HEK293 (cell line): Measurements from ENCODE around the gene ELMO1.

Experiments used
- CTCF ChIA-PET: fragments of 350-600 bp; formaldehyde crosslinking; extraction: SDS; loops from one replicate; lab custom pipeline; 2021; ENCODE audit warnings: antibody characterized with exemption; lab: Yijun Ruan, JAX
- POLR2A ChIA-PET: fragments of 300-600 bp; formaldehyde crosslinking; extraction: SDS; loops from one replicate; lab custom pipeline; 2020; ENCODE audit warnings: antibody characterized with exemption, inconsistent platforms; lab: Yijun Ruan, JAX
- H3K27ac ChIP-seq: fragments of 200-500 bp; sonication (Bioruptor generic); 2 replicates; pipeline ENCODE4 v1.5.1; 2014; ENCODE audit warnings: low read depth, low read length, control low read depth, inconsistent platforms; ENCODE audit errors: extremely low read depth
- H3K36me3 ChIP-seq, 2 experiments: fragments of 200-500 bp in 1 of 2; sonication (Bioruptor generic) in 1 of 2; 1 replicate in 1 of 2; 2 replicates in 1 of 2; pipeline ENCODE4 v1.5.1; 2014 to 2017; ENCODE audit warnings: inconsistent platforms in 2 of 2, low read length in 2 of 2; ENCODE audit not compliant: control insufficient read depth in 2 of 2, insufficient read depth in 1 of 2
- H3K4me1 ChIP-seq: fragments of 200-500 bp; sonication (Bioruptor generic); 2 replicates; pipeline ENCODE4 v1.5.1; 2014; ENCODE audit warnings: mild to moderate bottlenecking, low read length, inconsistent platforms; ENCODE audit not compliant: control insufficient read depth, insufficient read depth
- H3K4me3 ChIP-seq: 2 replicates; pipeline ENCODE4 v1.5.1; 2011; ENCODE audit warnings: low read depth, mild to moderate bottlenecking, control low read depth, low read length, moderate library complexity
- H3K9me3 ChIP-seq: fragments of 200-500 bp; sonication (Bioruptor generic); 2 replicates; pipeline ENCODE4 v1.5.1; 2014; ENCODE audit warnings: low read depth, low read length, inconsistent platforms; ENCODE audit not compliant: control insufficient read depth, insufficient read depth
- IKZF3 ChIP-seq: fragments of 450-650 bp; IDR thresholded peaks from 2 replicates; pipeline ENCODE4 v1.5.0; 2018; ENCODE audit warnings: missing biosample characterization, mild to moderate bottlenecking, missing genetic modification characterization, moderate library complexity
- KLF16 ChIP-seq: fragments of 450-650 bp; formaldehyde crosslinking; IDR thresholded peaks from 2 replicates; pipeline ENCODE4 v1.5.1; 2017; ENCODE audit warnings: missing biosample characterization, missing genetic modification characterization
- SP2 ChIP-seq: fragments of 450-650 bp; formaldehyde crosslinking; IDR thresholded peaks from 2 replicates; pipeline ENCODE4 v1.5.1; 2016; ENCODE audit warnings: missing biosample characterization, missing genetic modification characterization
- ZNF10 ChIP-seq: fragments of 450-650 bp; formaldehyde crosslinking; IDR thresholded peaks from 2 replicates; pipeline ENCODE4 v1.5.1; 2017; ENCODE audit warnings: missing biosample characterization, missing genetic modification characterization
- ZNF133 ChIP-seq: fragments of 450-650 bp; formaldehyde crosslinking; IDR thresholded peaks from 2 replicates; pipeline ENCODE4 v1.5.1; 2016; ENCODE audit warnings: missing biosample characterization, missing genetic modification characterization
- ZNF146 ChIP-seq: fragments of 450-650 bp; formaldehyde crosslinking; IDR thresholded peaks from 2 replicates; pipeline ENCODE4 v1.5.1; 2016; ENCODE audit warnings: missing biosample characterization, missing genetic modification characterization
- ZNF214 ChIP-seq: fragments of 450-650 bp; formaldehyde crosslinking; IDR thresholded peaks from 2 replicates; pipeline ENCODE4 v1.5.1; 2017; ENCODE audit warnings: missing biosample characterization, mild to moderate bottlenecking, missing genetic modification characterization, borderline replicate concordance
- ZNF23 ChIP-seq: fragments of 450-650 bp; formaldehyde crosslinking; IDR thresholded peaks from 2 replicates; pipeline ENCODE4 v1.5.1; 2016; ENCODE audit warnings: missing biosample characterization, missing genetic modification characterization, borderline replicate concordance
- ZNF274 ChIP-seq, 2 experiments: fragments of 200-500 bp in 1 of 2; fragments of 450-650 bp in 1 of 2; sonication (Bioruptor generic) in 1 of 2; formaldehyde crosslinking in 1 of 2; IDR thresholded peaks; 2 replicates each; pipeline versions ENCODE4 v1.5.1 to v1.6.1; 2014 to 2016; ENCODE audit warnings: borderline replicate concordance in 1 of 2, inconsistent platforms in 1 of 2, low read length in 1 of 2, missing biosample characterization in 1 of 2, missing genetic modification characterization in 1 of 2
- ZNF354C ChIP-seq: fragments of 450-650 bp; formaldehyde crosslinking; IDR thresholded peaks from 2 replicates; pipeline ENCODE4 v1.5.1; 2016; ENCODE audit warnings: missing biosample characterization, missing genetic modification characterization, low read depth, borderline replicate concordance
- ZNF37A ChIP-seq: fragments of 450-650 bp; IDR thresholded peaks from 2 replicates; pipeline ENCODE4 v1.5.1; 2018; ENCODE audit warnings: missing biosample characterization, missing genetic modification characterization
- ZNF548 ChIP-seq: fragments of 450-650 bp; formaldehyde crosslinking; IDR thresholded peaks from 2 replicates; pipeline ENCODE4 v1.5.1; 2016; ENCODE audit warnings: missing biosample characterization, missing genetic modification characterization
- ZNF660 ChIP-seq: fragments of 450-650 bp; IDR thresholded peaks from 2 replicates; pipeline ENCODE4 v1.5.1; 2018; ENCODE audit warnings: missing biosample characterization, mild to moderate bottlenecking, missing genetic modification characterization
- ZNF677 ChIP-seq: fragments of 450-650 bp; IDR thresholded peaks from 2 replicates; pipeline ENCODE4 v1.5.0; 2018; ENCODE audit warnings: missing biosample characterization, mild to moderate bottlenecking, missing genetic modification characterization, moderate library complexity
- ZSCAN30 ChIP-seq: fragments of 450-650 bp; IDR thresholded peaks from 2 replicates; pipeline ENCODE4 v1.5.1; 2018; ENCODE audit warnings: missing biosample characterization, mild to moderate bottlenecking, missing genetic modification characterization, moderate library complexity
- TF ChIP-seq, protein P1 (sequence below): fragments of 450-650 bp; formaldehyde crosslinking; IDR thresholded peaks from 2 replicates; pipeline ENCODE4 v1.5.1; 2016; ENCODE audit warnings: missing biosample characterization, missing genetic modification characterization, borderline replicate concordance
- TF ChIP-seq, protein P2 (sequence below): fragments of 450-650 bp; formaldehyde crosslinking; IDR thresholded peaks from 2 replicates; pipeline ENCODE4 v1.5.1; 2016; ENCODE audit warnings: missing biosample characterization, missing genetic modification characterization, low read depth
- TF ChIP-seq, protein P3 (sequence below): fragments of 450-650 bp; IDR thresholded peaks from 2 replicates; pipeline ENCODE4 v1.5.1; 2018; ENCODE audit warnings: missing biosample characterization, missing genetic modification characterization
- TF ChIP-seq, protein P4 (sequence below): fragments of 450-650 bp; formaldehyde crosslinking; conservative IDR thresholded peaks from 2 replicates; pipeline ENCODE4 v1.5.1; 2016; ENCODE audit warnings: low read depth, missing biosample characterization, missing genetic modification characterization

Gene ELMO1

DNA sequence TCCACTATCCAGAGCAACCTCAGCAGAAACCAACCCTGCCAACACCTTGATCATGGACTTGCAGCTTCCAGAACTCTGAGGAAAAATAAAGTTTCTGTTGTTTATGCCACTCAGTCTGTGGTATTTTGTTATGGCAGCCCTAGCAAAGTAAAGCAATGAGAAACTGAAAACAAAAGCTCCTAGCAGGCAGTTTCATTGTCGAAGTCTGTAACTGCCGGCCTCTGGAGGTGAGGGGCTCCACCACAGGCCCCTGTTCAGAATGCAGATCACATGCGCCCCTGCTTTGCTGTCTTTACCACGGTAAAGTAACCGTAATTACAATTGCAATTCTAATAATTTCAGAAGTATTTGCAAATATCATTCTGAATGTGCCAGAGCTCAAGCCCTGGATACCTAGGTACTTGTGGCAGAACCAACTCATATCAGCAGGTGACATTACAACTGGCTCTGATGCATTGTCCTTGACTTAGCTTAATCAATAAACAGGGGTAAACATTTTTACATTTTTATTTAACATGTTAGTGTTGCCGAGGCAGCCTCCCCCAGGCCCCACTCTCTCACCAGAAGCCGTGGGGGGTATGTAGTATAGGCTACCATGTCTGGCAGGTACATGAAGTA lies 193.2 kb downstream of the ELMO1 start (continued):
- TF ChIP-seq, protein P1, sequence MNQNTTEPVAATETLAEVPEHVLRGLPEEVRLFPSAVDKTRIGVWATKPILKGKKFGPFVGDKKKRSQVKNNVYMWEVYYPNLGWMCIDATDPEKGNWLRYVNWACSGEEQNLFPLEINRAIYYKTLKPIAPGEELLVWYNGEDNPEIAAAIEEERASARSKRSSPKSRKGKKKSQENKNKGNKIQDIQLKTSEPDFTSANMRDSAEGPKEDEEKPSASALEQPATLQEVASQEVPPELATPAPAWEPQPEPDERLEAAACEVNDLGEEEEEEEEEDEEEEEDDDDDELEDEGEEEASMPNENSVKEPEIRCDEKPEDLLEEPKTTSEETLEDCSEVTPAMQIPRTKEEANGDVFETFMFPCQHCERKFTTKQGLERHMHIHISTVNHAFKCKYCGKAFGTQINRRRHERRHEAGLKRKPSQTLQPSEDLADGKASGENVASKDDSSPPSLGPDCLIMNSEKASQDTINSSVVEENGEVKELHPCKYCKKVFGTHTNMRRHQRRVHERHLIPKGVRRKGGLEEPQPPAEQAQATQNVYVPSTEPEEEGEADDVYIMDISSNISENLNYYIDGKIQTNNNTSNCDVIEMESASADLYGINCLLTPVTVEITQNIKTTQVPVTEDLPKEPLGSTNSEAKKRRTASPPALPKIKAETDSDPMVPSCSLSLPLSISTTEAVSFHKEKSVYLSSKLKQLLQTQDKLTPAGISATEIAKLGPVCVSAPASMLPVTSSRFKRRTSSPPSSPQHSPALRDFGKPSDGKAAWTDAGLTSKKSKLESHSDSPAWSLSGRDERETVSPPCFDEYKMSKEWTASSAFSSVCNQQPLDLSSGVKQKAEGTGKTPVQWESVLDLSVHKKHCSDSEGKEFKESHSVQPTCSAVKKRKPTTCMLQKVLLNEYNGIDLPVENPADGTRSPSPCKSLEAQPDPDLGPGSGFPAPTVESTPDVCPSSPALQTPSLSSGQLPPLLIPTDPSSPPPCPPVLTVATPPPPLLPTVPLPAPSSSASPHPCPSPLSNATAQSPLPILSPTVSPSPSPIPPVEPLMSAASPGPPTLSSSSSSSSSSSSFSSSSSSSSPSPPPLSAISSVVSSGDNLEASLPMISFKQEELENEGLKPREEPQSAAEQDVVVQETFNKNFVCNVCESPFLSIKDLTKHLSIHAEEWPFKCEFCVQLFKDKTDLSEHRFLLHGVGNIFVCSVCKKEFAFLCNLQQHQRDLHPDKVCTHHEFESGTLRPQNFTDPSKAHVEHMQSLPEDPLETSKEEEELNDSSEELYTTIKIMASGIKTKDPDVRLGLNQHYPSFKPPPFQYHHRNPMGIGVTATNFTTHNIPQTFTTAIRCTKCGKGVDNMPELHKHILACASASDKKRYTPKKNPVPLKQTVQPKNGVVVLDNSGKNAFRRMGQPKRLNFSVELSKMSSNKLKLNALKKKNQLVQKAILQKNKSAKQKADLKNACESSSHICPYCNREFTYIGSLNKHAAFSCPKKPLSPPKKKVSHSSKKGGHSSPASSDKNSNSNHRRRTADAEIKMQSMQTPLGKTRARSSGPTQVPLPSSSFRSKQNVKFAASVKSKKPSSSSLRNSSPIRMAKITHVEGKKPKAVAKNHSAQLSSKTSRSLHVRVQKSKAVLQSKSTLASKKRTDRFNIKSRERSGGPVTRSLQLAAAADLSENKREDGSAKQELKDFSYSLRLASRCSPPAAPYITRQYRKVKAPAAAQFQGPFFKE (tag by site-specific recombination) = no peak
- TF ChIP-seq KLF16 (tag by site-specific recombination) (no peak), ZNF354C (tag by site-specific recombination) (no peak), ZNF133 (tag by site-specific recombination) (no peak)

DNA sequence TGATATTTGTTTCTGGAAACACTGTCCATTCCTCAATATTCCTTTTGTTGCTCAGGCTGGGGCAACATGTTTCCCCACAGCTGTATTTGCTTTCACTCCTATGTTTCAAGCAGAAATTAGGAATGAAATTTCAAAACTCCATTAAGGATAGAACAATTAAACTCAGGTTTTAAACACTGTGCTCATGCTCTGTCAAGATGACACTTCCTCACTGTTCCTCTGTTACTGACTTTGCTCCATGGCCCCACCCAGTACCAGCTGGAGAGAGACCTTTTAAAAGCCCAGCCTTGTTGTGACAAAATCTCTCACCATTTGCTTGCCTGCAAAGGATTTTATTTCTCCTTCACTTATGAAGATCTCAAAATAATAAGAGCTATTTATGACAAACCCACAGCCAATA lies 197.4 kb downstream of the ELMO1 start:
- Histone ChIP-seq H3K4me1 (no peaks in the 10 kb centered on the region), H3K9me3 (no peaks in the 10 kb centered on the region), H3K36me3 (no peaks in the 10 kb centered on the region), H3K4me3 (no peak overlapping the region), H3K27ac (no peak overlapping the region)
- POLR2A ChIA-PET = no interaction called here
- TF ChIP-seq ZNF214 (tag by site-specific recombination) = no peak
- no peak for TF ChIP-seq SP2 (tag by site-specific recombination)
- TF ChIP-seq ZSCAN30 (tag by site-specific recombination) = no peak
- TF ChIP-seq ZNF23 (tag by site-specific recombination) = no peak
- TF ChIP-seq ZNF548 (tag by site-specific recombination) = no peak
- TF ChIP-seq ZNF274 (IDR thresholded peaks at IDR 0.05; ENCODE audit: low read length) = no peak
- TF ChIP-seq ZNF274 (tag by site-specific recombination; IDR thresholded peaks at IDR 0.05; ENCODE audit: borderline replicate concordance) = no peak
- no peak for TF ChIP-seq ZNF146
- TF ChIP-seq, protein P2, sequence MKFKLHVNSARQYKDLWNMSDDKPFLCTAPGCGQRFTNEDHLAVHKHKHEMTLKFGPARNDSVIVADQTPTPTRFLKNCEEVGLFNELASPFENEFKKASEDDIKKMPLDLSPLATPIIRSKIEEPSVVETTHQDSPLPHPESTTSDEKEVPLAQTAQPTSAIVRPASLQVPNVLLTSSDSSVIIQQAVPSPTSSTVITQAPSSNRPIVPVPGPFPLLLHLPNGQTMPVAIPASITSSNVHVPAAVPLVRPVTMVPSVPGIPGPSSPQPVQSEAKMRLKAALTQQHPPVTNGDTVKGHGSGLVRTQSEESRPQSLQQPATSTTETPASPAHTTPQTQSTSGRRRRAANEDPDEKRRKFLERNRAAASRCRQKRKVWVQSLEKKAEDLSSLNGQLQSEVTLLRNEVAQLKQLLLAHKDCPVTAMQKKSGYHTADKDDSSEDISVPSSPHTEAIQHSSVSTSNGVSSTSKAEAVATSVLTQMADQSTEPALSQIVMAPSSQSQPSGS = no peak
- TF ChIP-seq, protein P3, sequence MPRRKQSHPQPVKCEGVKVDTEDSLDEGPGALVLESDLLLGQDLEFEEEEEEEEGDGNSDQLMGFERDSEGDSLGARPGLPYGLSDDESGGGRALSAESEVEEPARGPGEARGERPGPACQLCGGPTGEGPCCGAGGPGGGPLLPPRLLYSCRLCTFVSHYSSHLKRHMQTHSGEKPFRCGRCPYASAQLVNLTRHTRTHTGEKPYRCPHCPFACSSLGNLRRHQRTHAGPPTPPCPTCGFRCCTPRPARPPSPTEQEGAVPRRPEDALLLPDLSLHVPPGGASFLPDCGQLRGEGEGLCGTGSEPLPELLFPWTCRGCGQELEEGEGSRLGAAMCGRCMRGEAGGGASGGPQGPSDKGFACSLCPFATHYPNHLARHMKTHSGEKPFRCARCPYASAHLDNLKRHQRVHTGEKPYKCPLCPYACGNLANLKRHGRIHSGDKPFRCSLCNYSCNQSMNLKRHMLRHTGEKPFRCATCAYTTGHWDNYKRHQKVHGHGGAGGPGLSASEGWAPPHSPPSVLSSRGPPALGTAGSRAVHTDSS = no peak
- no peak for TF ChIP-seq ZNF37A
- no peak for TF ChIP-seq ZNF10 (tag by site-specific recombination)
- no peak for TF ChIP-seq ZNF660 (tag by site-specific recombination)
- no peak for TF ChIP-seq IKZF3 (tag by site-specific recombination)
- TF ChIP-seq, protein P4, sequence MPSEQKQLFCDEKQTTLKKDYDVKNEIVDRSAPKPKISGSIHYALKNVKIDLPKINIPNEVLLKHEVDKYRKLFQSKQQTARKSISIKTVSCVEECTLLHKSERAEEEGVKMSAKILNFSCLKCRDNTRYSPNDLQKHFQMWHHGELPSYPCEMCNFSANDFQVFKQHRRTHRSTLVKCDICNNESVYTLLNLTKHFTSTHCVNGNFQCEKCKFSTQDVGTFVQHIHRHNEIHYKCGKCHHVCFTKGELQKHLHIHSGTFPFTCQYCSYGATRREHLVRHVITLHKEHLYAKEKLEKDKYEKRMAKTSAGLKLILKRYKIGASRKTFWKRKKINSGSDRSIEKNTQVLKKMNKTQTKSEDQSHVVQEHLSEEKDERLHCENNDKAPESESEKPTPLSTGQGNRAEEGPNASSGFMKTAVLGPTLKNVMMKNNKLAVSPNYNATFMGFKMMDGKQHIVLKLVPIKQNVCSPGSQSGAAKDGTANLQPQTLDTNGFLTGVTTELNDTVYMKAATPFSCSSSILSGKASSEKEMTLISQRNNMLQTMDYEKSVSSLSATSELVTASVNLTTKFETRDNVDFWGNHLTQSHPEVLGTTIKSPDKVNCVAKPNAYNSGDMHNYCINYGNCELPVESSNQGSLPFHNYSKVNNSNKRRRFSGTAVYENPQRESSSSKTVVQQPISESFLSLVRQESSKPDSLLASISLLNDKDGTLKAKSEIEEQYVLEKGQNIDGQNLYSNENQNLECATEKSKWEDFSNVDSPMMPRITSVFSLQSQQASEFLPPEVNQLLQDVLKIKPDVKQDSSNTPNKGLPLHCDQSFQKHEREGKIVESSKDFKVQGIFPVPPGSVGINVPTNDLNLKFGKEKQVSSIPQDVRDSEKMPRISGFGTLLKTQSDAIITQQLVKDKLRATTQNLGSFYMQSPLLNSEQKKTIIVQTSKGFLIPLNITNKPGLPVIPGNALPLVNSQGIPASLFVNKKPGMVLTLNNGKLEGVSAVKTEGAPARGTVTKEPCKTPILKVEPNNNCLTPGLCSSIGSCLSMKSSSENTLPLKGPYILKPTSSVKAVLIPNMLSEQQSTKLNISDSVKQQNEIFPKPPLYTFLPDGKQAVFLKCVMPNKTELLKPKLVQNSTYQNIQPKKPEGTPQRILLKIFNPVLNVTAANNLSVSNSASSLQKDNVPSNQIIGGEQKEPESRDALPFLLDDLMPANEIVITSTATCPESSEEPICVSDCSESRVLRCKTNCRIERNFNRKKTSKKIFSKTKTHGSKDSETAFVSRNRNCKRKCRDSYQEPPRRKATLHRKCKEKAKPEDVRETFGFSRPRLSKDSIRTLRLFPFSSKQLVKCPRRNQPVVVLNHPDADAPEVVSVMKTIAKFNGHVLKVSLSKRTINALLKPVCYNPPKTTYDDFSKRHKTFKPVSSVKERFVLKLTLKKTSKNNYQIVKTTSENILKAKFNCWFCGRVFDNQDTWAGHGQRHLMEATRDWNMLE (tag by site-specific recombination) = no peak
- TF ChIP-seq ZNF677 (tag by site-specific recombination) = no peak
- CTCF ChIA-PET = no interaction called here
